Tibial nerve (tissue), 4 donors: ENCODE measurements around the gene PPRC1.

Experiments
- EP300 ChIP-seq, 2 donors: sonication (generic); formaldehyde crosslinking; IDR thresholded peaks; one replicate each; pipeline ENCODE4 v1.6.1; 2017; ENCODE audit warnings: antibody characterized with exemption in 2 of 2, mild to moderate bottlenecking in 1 of 2
- POLR2A ChIP-seq, 2 donors: fragments of 450-650 bp; IDR thresholded peaks; one replicate each; pipeline ENCODE4 v1.6.1; 2017; ENCODE audit warnings: antibody characterized with exemption in 2 of 2, mild to moderate bottlenecking in 2 of 2, moderate library complexity in 2 of 2
- TF ChIP-seq, protein P1 (sequence below), 5 experiments: fragments of 200-600 bp in 3 of 5; fragments of 450-650 bp in 2 of 5; sonication (generic) in 3 of 5; IDR thresholded peaks; one replicate each; pipeline ENCODE4 v1.5.1; 2016 to 2019; ENCODE audit warnings: antibody characterized with exemption in 5 of 5, mild to moderate bottlenecking in 3 of 5, moderate library complexity in 2 of 5

DNA sequence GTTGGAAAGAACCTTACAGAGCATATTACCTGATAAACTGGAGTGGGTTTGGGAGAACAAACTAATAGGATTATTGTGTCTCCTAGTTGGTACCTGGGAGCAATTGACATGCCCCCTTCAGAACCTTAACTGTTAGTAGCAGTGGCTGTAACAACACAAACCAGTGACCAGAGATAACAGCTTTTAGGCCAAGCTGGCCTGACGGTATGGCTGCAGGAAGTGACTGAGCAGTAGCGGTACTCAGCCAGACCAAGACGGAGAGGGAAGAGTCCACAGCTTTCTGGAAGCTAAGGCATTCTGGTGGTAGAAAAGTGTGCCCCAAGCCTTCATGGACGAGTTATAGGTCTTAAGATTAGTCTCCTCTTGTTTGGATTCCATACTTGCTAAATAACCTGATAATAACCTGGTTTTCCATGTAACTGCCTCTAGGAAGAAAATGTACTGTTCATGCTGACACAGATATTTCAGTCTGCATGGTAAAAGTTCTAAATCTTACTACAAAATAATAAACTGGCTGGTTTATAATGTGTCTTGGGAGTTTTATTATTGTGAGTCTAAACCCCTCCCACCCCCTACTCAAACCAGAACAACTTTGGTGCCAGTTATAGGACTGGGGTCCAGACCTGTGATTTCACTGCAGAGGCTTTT is 30.6 kb downstream of the PPRC1 start:
- no peak for TF ChIP-seq POLR2A (IDR thresholded peaks at IDR 0.05)
- TF ChIP-seq, protein P1, sequence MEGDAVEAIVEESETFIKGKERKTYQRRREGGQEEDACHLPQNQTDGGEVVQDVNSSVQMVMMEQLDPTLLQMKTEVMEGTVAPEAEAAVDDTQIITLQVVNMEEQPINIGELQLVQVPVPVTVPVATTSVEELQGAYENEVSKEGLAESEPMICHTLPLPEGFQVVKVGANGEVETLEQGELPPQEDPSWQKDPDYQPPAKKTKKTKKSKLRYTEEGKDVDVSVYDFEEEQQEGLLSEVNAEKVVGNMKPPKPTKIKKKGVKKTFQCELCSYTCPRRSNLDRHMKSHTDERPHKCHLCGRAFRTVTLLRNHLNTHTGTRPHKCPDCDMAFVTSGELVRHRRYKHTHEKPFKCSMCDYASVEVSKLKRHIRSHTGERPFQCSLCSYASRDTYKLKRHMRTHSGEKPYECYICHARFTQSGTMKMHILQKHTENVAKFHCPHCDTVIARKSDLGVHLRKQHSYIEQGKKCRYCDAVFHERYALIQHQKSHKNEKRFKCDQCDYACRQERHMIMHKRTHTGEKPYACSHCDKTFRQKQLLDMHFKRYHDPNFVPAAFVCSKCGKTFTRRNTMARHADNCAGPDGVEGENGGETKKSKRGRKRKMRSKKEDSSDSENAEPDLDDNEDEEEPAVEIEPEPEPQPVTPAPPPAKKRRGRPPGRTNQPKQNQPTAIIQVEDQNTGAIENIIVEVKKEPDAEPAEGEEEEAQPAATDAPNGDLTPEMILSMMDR (IDR thresholded peaks at IDR 0.05) = no peak
- no peak for TF ChIP-seq EP300 (IDR thresholded peaks at IDR 0.05)
